Thyroid gland (tissue), 4 donors: Measurements from ENCODE around the gene ARHGEF28. TPM values are rescaled to one million over a fixed set of nuclear protein-coding genes. Genes with fewer than 3 reads are reported as not detected.

ENCODE experiments used
- DNase-seq, 2 donors: peaks; one replicate each; pipeline ENCODE4 v3.0.0-alpha.2; 2019
- H3K27ac ChIP-seq, 3 donors: fragments of 200-600 bp; sonication (generic); 1 replicate in 2 of 3; 2 replicates in 1 of 3; pipeline ENCODE4 v1.5.1; 2016 to 2019; ENCODE audit warnings: mild to moderate bottlenecking in 1 of 3, moderate library complexity in 1 of 3
- H3K27me3 ChIP-seq: fragments of 200-600 bp; sonication (generic); one replicate; pipeline ENCODE4 v1.5.1; 2019
- H3K36me3 ChIP-seq, 2 donors: fragments of 200-600 bp; sonication (generic); one replicate each; pipeline ENCODE4 v1.5.1; 2016 to 2019
- H3K4me1 ChIP-seq, 2 donors: fragments of 200-600 bp; sonication (generic); one replicate each; pipeline ENCODE4 v1.5.1; 2017 to 2019
- H3K4me3 ChIP-seq, 3 donors: fragments of 200-600 bp; sonication (generic); replicated peaks in 1 of 3; 1 replicate in 2 of 3; 2 replicates in 1 of 3; pipeline ENCODE4 v1.5.1; 2016; ENCODE audit warnings: mild to moderate bottlenecking in 1 of 3
- H3K9me3 ChIP-seq: fragments of 200-600 bp; sonication (generic); one replicate; pipeline ENCODE4 v1.5.1; 2017
- CTCF ChIP-seq, 6 experiments: fragments of 200-600 bp in 3 of 6; fragments of 450-650 bp in 3 of 6; sonication (generic) in 3 of 6; IDR thresholded peaks; one replicate each; pipeline ENCODE4 v1.5.1; 2016 to 2019; ENCODE audit warnings: antibody characterized with exemption in 6 of 6, mild to moderate bottlenecking in 2 of 6, inconsistent platforms in 1 of 6, moderate library complexity in 1 of 6
- POLR2A ChIP-seq, 2 donors: fragments of 450-650 bp; IDR thresholded peaks; one replicate each; pipeline ENCODE4 v1.6.1; 2017; ENCODE audit warnings: antibody characterized with exemption in 2 of 2, mild to moderate bottlenecking in 2 of 2, moderate library complexity in 1 of 2
- WGBS, 2 donors: methylation state at CpG; one replicate each; pipeline ENCODE4 v1.1.5; 2017; 5-methylcytosine and 5-hydroxymethylcytosine counted together
- intact Hi-C: fragments of 100-400 bp; cut with DNase I; formaldehyde crosslinking; loops from one replicate; pipeline ENCODE4 v1.15.1; 2023
- total RNA-seq, 4 donors: library from RNA; depleted of rRNA; stranded (reverse); fragments of >200 nt; gene quantifications; one replicate each; pipeline ENCODE4 v1.2.3, GENCODE V29; 2016

The ARHGEF28 gene
- total RNA-seq, 4 donors from 2014 or later: 43.6 to 58.8 (median 55.3) TPM

GRCh38 chr5:73826301-73827105 lies 200.5 kb downstream of the ARHGEF28 start:
- H3K27me3 ChIP-seq: no peaks in the 10 kb centered on the region
- TF ChIP-seq POLR2A (IDR thresholded peaks at IDR 0.05): no peak
- intact Hi-C loops: no loop called here
- peaks cover 23 to 52% of the 10 kb centered on the region in 2 donors for H3K4me1 ChIP-seq
- H3K36me3 ChIP-seq: no peaks in the 10 kb centered on the region
- H3K4me3 ChIP-seq: no peak overlapping the region
- 30% methylated on average over 7 of the region's 7 CpGs for WGBS, 2 donors
- H3K27ac ChIP-seq: peak overlapping the region; percentile 57 to 82 (median 67)
- DNase-seq: peak; percentile 83 to 86
- H3K9me3 ChIP-seq: no peaks in the 10 kb centered on the region

GRCh38 chr5:73827106-73827450 lies 201.1 kb downstream of the ARHGEF28 start:
- DNase-seq: no peak
- H3K4me1 ChIP-seq: peaks cover 23 to 50% of the 10 kb centered on the region in 2 donors
- peak overlapping the region in 2 of 3 donors; percentile 57 to 82 for H3K27ac ChIP-seq
- H3K27me3 ChIP-seq: no peaks in the 10 kb centered on the region
- TF ChIP-seq POLR2A (IDR thresholded peaks at IDR 0.05) (no peak), CTCF (IDR thresholded peaks at IDR 0.05) (no peak)
- intact Hi-C loops: no loop called here
- H3K9me3 ChIP-seq: no peaks in the 10 kb centered on the region
- 40 to 53% methylated on average over 1 of the region's 1 CpG for WGBS, 2 donors
- H3K4me3 ChIP-seq: no peak overlapping the region
- H3K36me3 ChIP-seq: no peaks in the 10 kb centered on the region

DNA sequence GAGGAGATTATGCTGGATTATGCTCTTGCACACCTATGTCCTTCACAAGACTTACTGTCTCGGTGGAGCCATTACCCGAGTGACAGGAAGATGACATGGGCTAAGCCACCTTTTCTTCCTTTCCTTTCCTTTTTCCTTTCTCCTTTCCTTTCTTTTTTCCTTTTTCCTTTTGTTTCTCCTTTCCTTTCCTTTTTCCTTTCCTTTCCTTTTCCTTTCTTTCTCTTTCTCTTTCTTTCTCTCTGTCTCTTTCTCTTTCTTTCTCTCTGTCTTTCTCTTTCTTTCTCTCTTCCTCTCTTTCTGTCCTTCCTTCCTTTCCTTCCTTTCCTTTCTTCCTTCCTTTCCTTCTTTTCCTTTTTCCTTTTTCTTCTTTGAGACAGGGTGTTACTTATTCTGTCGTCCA lies 202.5 kb downstream of the ARHGEF28 start:
- no peak for DNase-seq
- no peak overlapping the region for H3K4me3 ChIP-seq
- WGBS, 2 donors: 95% methylated on average over 3 of the region's 3 CpGs
- TF ChIP-seq CTCF (IDR thresholded peaks at IDR 0.05): no peak
- TF ChIP-seq POLR2A (IDR thresholded peaks at IDR 0.05): no peak
- no peaks in the 10 kb centered on the region for H3K27me3 ChIP-seq
- H3K4me1 ChIP-seq: peaks cover 17 to 36% of the 10 kb centered on the region in 2 donors
- no peaks in the 10 kb centered on the region for H3K9me3 ChIP-seq
- no peaks in the 10 kb centered on the region for H3K36me3 ChIP-seq
- intact Hi-C loops: no loop called here
- H3K27ac ChIP-seq: no peak overlapping the region

DNA sequence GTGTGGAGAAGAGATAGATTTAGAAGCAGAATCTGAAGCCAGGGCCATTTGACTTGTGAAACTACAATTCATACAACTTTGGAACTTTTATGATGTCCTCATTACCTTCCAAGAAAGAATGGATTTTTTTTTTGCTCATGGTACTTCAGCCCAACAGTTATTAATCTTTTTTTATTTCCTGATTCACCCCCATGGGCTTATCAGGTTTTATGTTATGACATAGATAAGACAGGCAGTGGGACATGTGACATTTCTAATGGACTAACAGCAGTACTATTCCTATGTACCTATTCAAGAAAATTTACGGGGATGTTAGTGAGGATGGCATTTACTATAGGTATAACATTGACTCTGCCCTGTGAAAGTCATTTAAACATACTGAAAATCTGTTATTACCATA lies 204.7 kb downstream of the ARHGEF28 start:
- Histone ChIP-seq H3K4me1 (peaks cover 15 to 16% of the 10 kb centered on the region in 2 donors), H3K36me3 (no peaks in the 10 kb centered on the region), H3K27me3 (no peaks in the 10 kb centered on the region), H3K4me3 (no peak overlapping the region), H3K9me3 (no peaks in the 10 kb centered on the region), H3K27ac (no peak overlapping the region)
- TF ChIP-seq CTCF (IDR thresholded peaks at IDR 0.05) (no peak), POLR2A (IDR thresholded peaks at IDR 0.05) (no peak)
- WGBS, 2 donors: 90 to 93% methylated on average over 1 of the region's 1 CpG
- intact Hi-C loops: no loop called here
- no peak for DNase-seq

GRCh38 chr5:73831066-73831465 lies 205.1 kb downstream of the ARHGEF28 start:
- TF ChIP-seq CTCF (IDR thresholded peaks at IDR 0.05) (no peak), POLR2A (IDR thresholded peaks at IDR 0.05) (no peak)

More at GRCh38 chr5:73831066-73831465, 205.1 kb downstream of the ARHGEF28 start:
- Histone ChIP-seq H3K4me3 (no peak overlapping the region), H3K4me1 (peaks cover 11 to 12% of the 10 kb centered on the region in 2 donors), H3K9me3 (no peaks in the 10 kb centered on the region), H3K36me3 (no peaks in the 10 kb centered on the region), H3K27me3 (no peaks in the 10 kb centered on the region), H3K27ac (no peak overlapping the region)
- DNase-seq: no peak
- intact Hi-C loops: no loop called here
- WGBS, 2 donors: 88 to 89% methylated on average over 3 of the region's 3 CpGs
